ENCODE results near the gene HBP1.

DNA sequence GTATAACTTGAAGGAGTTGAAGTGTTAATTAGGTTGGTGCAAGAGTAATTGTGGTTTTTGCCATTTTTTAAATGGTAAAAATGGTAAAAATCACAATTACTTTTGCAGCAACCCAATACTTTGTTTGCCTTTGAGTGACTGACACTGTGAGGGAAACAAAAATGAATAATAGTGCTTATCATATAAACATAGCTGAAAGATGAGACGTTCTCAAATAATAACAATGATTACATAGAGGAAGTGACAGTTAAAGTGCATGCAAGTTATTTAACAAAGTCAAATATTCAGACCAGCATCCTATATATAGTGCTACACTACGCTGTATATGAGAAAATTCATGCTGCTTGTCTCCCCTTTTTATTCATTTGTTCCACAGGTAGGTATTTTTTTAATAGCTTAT is 4.7 kb upstream of the HBP1 start:
- TF ChIP-seq POLR2A (IDR thresholded peaks at IDR 0.05; ENCODE audit: low read length) (no peak), GATA1 (IDR thresholded peaks at IDR 0.05; ENCODE audit: low read depth, low read length) (no peak)
